Endothelial cell of umbilical vein (primary cell): Measurements from ENCODE around the gene C11orf68. TPM values are rescaled to one million over a fixed set of nuclear protein-coding genes. Genes with fewer than 3 reads are reported as not detected.

ENCODE experiments used
- BruUV-seq: library from RNA; stranded (reverse); fragments of 400-500 nt; replicated peaks from 2 replicates; lab custom pipeline; 2021; lab: Mats Ljungman, UMichigan
- CTCF ChIA-PET: fragments of 300-600, 350-600 bp; sonication (Branson Sonifier 250); formaldehyde crosslinking; loops from one replicate; lab custom pipeline; 2021; ENCODE audit warnings: antibody characterized with exemption, inconsistent platforms; lab: Charles Lee
- POLR2A ChIA-PET: fragments of 300-600, 350-600 bp; sonication (Branson Sonifier 250); formaldehyde crosslinking; loops from one replicate; lab custom pipeline; 2021; ENCODE audit warnings: antibody characterized with exemption, inconsistent platforms; lab: Charles Lee
- DNase-seq: peaks from one replicate; pipeline ENCODE4 v3.0.0-alpha.2; 2011; ENCODE audit warnings: low read depth, low spot score
- FAIRE-seq: peaks from 2 replicates; lab custom pipeline; 2011; peaks lifted over from hg19 to GRCh38; lab: Jason Lieb, UNC
- H2AFZ ChIP-seq: 2 replicates; pipeline ENCODE4 v1.6.0; 2012; ENCODE audit warnings: low read depth, low read length, control low read depth, inconsistent platforms
- H3K27ac ChIP-seq: 2 replicates; pipeline ENCODE4 v1.5.1; 2011; ENCODE audit warnings: low read depth, mild to moderate bottlenecking, control low read depth, low read length, moderate library complexity; ENCODE audit not compliant: insufficient read depth
- H3K27me3 ChIP-seq, 2 experiments: 2 replicates each; pipeline versions ENCODE4 v1.6.0 to v1.6.1; 2011; ENCODE audit warnings: low read length in 2 of 2, mixed read lengths in 1 of 2; ENCODE audit not compliant: control insufficient read depth in 2 of 2, insufficient read depth in 2 of 2
- H3K36me3 ChIP-seq, 2 experiments: 2 replicates in 1 of 2; 3 replicates in 1 of 2; pipeline ENCODE4 v1.5.1; 2011; ENCODE audit warnings: low read length in 2 of 2, mild to moderate bottlenecking in 1 of 2, moderate library complexity in 1 of 2; ENCODE audit not compliant: control insufficient read depth in 2 of 2, insufficient read depth in 2 of 2; ENCODE audit errors: extremely low read depth in 1 of 2
- H3K4me1 ChIP-seq: 3 replicates; pipeline ENCODE4 v1.5.1; 2011; ENCODE audit warnings: mild to moderate bottlenecking, low read length; ENCODE audit not compliant: control insufficient read depth, insufficient read depth; ENCODE audit errors: extremely low read depth
- H3K4me2 ChIP-seq: 2 replicates; pipeline ENCODE4 v1.6.1; 2011; ENCODE audit warnings: low read length, control low read depth, mixed read lengths; ENCODE audit not compliant: insufficient read depth
- H3K4me3 ChIP-seq, 3 experiments: fragments of 200-600 bp in 1 of 3; sonication (generic), shearing (Covaris generic) in 1 of 3; replicated peaks in 1 of 3; 2 replicates each; pipeline ENCODE4 v1.5.1; 2011 to 2016; ENCODE audit warnings: control low read depth in 3 of 3, low read length in 3 of 3, mild to moderate bottlenecking in 2 of 3, inconsistent platforms in 1 of 3, low read depth in 1 of 3, moderate library complexity in 1 of 3; ENCODE audit not compliant: insufficient read depth in 1 of 3
- H3K79me2 ChIP-seq: 2 replicates; pipeline ENCODE4 v1.6.0; 2012; ENCODE audit warnings: low read length, inconsistent platforms; ENCODE audit not compliant: control insufficient read depth, insufficient read depth
- H3K9ac ChIP-seq: replicated peaks from 2 replicates; pipeline ENCODE3; 2011; ENCODE audit warnings: low read length, control low read depth; ENCODE audit not compliant: insufficient read depth; ENCODE audit errors: extremely low read depth
- H3K9me1 ChIP-seq: replicated peaks from 3 replicates; pipeline ENCODE4 v1.6.0; 2011; ENCODE audit warnings: mild to moderate bottlenecking, low read length; ENCODE audit not compliant: control insufficient read depth, insufficient read depth; ENCODE audit errors: extremely low read depth
- H3K9me3 ChIP-seq: replicated peaks from 2 replicates; pipeline ENCODE4 v1.5.1; 2012; ENCODE audit warnings: low read length, inconsistent platforms; ENCODE audit not compliant: control insufficient read depth, insufficient read depth
- H4K20me1 ChIP-seq: replicated peaks from 2 replicates; pipeline ENCODE3; 2011; ENCODE audit warnings: mild to moderate bottlenecking, low read length; ENCODE audit not compliant: control insufficient read depth, insufficient read depth; ENCODE audit errors: extremely low read depth
- EZH2 ChIP-seq: IDR thresholded peaks from 2 replicates; pipeline ENCODE4 v1.6.1; 2012; ENCODE audit warnings: borderline replicate concordance, low read depth, mild to moderate bottlenecking, moderate library complexity, low read length, inconsistent platforms; ENCODE audit not compliant: severe bottlenecking
- FOS ChIP-seq: IDR thresholded peaks from 2 replicates; pipeline ENCODE4 v1.6.1; 2011; ENCODE audit warnings: mild to moderate bottlenecking, low read length, moderate library complexity, borderline replicate concordance; ENCODE audit not compliant: insufficient read depth
- GATA2 ChIP-seq: IDR thresholded peaks from 2 replicates; pipeline ENCODE4 v1.7.0; 2011; ENCODE audit warnings: low read depth, mild to moderate bottlenecking, moderate library complexity, mixed read lengths, low read length; ENCODE audit not compliant: insufficient read length, insufficient read depth
- JUN ChIP-seq: IDR thresholded peaks from 2 replicates; pipeline ENCODE4 v1.6.1; 2011; ENCODE audit warnings: borderline replicate concordance, low read depth; ENCODE audit not compliant: insufficient read length, insufficient read depth
- MYC ChIP-seq: IDR thresholded peaks from one replicate; pipeline ENCODE4 v1.6.1; 2011; ENCODE audit warnings: mild to moderate bottlenecking, low read depth, low read length
- POLR2A ChIP-seq: IDR thresholded peaks from 2 replicates; pipeline ENCODE4 v1.6.1; 2012; ENCODE audit warnings: low read depth, mild to moderate bottlenecking, control low read depth, low read length
- POLR2AphosphoS5 ChIP-seq: IDR thresholded peaks from 2 replicates; pipeline ENCODE4 v1.6.1; 2012; ENCODE audit warnings: low read depth, mild to moderate bottlenecking, control low read depth, low read length, moderate library complexity; ENCODE audit not compliant: insufficient read depth
- dilution Hi-C: fragments of 300-500 bp; cut with MboI; formaldehyde crosslinking; loops from one replicate; pipeline ENCODE4 v1.15.0; 2019; ENCODE audit warnings: low sequenced_read_pairs; ENCODE audit not compliant: extremely low pct_ligation_motif_present
- intact Hi-C: fragments of 100-400 bp; cut with micrococcal nuclease; formaldehyde crosslinking; loops from one replicate; pipeline ENCODE4 v1.10.0; 2022
- polyA plus RNA-seq, 4 experiments: library from polyadenylated mRNA; depleted of rRNA in 3 of 4; stranded (reverse) in 3 of 4; unstranded in 1 of 4; fragments of >200 nt; gene quantifications; 2 replicates each; pipeline versions ENCODE4 v1.2.1 to v1.2.3, GENCODE V29; 2011 to 2012; ENCODE audit warnings: missing spikeins in 1 of 4
- total RNA-seq: library from RNA; stranded (reverse); gene quantifications from 2 replicates; pipeline ENCODE4 v1.2.3, GENCODE V29; 2021
- TF ChIP-seq, protein P1 (sequence below): IDR thresholded peaks from 2 replicates; pipeline ENCODE4 v1.6.1; 2011; ENCODE audit not compliant: insufficient read depth, insufficient read length
- TF ChIP-seq, protein P2 (sequence below), 2 donors: IDR thresholded peaks; 1 replicate in 1 of 2; 2 replicates in 1 of 2; pipeline ENCODE4 v1.5.1; 2011; ENCODE audit warnings: low read length in 2 of 2, mild to moderate bottlenecking in 2 of 2, moderate library complexity in 2 of 2, control low read depth in 1 of 2, inconsistent platforms in 1 of 2, low read depth in 1 of 2; ENCODE audit not compliant: insufficient read depth in 1 of 2; ENCODE audit errors: extremely low read depth in 1 of 2

Gene C11orf68
- total and polyA plus RNA-seq, 2 donors (not counting 3 experiments of a cell fraction or from before 2014, with no cell fraction given) = 35.6 to 66.5 TPM

- Histone ChIP-seq H3K9me3 (no peaks in the 10 kb centered on the region), H3K27me3 (no peaks in the 10 kb centered on the region), H4K20me1 (no peaks in the 10 kb centered on the region), H3K27ac (no peak overlapping the region), H3K79me2 (no peaks in the 10 kb centered on the region), H2AFZ (no peak overlapping the region), H3K4me3 (no peak overlapping the region), H3K9ac (no peak overlapping the region), H3K4me2 (no peak overlapping the region), H3K9me1 (no peaks in the 10 kb centered on the region), H3K36me3 (no peaks in the 10 kb centered on the region), H3K4me1 (peaks cover 7% of the 10 kb centered on the region)
- no TSS peak for BruUV-seq
- intact Hi-C loops = no loop called here
- dilution Hi-C loops = no loop called here
- CTCF ChIA-PET = no interaction called here
- FAIRE-seq (no peak), DNase-seq (no peak)
- TF ChIP-seq, protein P1, sequence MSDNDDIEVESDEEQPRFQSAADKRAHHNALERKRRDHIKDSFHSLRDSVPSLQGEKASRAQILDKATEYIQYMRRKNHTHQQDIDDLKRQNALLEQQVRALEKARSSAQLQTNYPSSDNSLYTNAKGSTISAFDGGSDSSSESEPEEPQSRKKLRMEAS = no peak
- TF ChIP-seq POLR2AphosphoS5 (no peak), JUN (no peak), MYC (no peak), EZH2 (no peak), FOS (no peak), GATA2 (no peak), POLR2A (no peak)
- TF ChIP-seq, protein P2, sequence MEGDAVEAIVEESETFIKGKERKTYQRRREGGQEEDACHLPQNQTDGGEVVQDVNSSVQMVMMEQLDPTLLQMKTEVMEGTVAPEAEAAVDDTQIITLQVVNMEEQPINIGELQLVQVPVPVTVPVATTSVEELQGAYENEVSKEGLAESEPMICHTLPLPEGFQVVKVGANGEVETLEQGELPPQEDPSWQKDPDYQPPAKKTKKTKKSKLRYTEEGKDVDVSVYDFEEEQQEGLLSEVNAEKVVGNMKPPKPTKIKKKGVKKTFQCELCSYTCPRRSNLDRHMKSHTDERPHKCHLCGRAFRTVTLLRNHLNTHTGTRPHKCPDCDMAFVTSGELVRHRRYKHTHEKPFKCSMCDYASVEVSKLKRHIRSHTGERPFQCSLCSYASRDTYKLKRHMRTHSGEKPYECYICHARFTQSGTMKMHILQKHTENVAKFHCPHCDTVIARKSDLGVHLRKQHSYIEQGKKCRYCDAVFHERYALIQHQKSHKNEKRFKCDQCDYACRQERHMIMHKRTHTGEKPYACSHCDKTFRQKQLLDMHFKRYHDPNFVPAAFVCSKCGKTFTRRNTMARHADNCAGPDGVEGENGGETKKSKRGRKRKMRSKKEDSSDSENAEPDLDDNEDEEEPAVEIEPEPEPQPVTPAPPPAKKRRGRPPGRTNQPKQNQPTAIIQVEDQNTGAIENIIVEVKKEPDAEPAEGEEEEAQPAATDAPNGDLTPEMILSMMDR (IDR thresholded peaks at IDR 0.05; ENCODE audit: extremely low read depth in 1 of 2, insufficient read depth in 1 of 2, low read depth in 1 of 2, low read length in 2 of 2) = no peak
- POLR2A ChIA-PET = no interaction called here
These were observed 25.9 kb upstream of the C11orf68 start for GRCh38 chr11:65944767-65945166.
